ENCODE measurements around the gene RERE. TPM values are rescaled to one million over a fixed set of nuclear protein-coding genes. Genes with fewer than 3 reads are reported as not detected.

The RERE gene
- total RNA-seq, 2 experiments from 2014 or later = 45.8 to 57.1 TPM

GRCh38 chr1:8541961-8542521 lies 275.4 kb downstream of the RERE start:
- H3K9me3 Mint-ChIP-seq = peaks cover 10% of the 10 kb centered on the region
- DNase-seq (no peak), ATAC-seq (no peak)
- no peak for TF ChIP-seq CTCF (IDR thresholded peaks at IDR 0.05)
- ChIA-PET CTCF (no interaction called here), POLR2A (interaction anchor here (1.0 kb wide), 1 partner anchor 17 kb away, joined by 3 read pairs; no protein-coding TSS in a partner anchor)
- H3K27me3 Mint-ChIP-seq = no peaks in the 10 kb centered on the region
- peaks cover 36% of the 10 kb centered on the region for H3K4me1 Mint-ChIP-seq (ENCODE audit: low read depth)
- no peak overlapping the region for H3K4me3 Mint-ChIP-seq
- H3K36me3 Mint-ChIP-seq (ENCODE audit: low read depth) = peaks cover 27% of the 10 kb centered on the region
- H3K27ac Mint-ChIP-seq = no peak overlapping the region
- intact Hi-C loops (cut with micrococcal nuclease) = no loop called here

GRCh38 chr1:8540971-8541370 lies 276.5 kb downstream of the RERE start:
- POLR2A ChIA-PET = no interaction called here
- Mint-ChIP-seq H3K27me3 (no peaks in the 10 kb centered on the region), H3K4me1 (ENCODE audit: low read depth) (peaks cover 36% of the 10 kb centered on the region), H3K27ac (peak overlapping the region; percentile 83), H3K9me3 (peaks cover 10% of the 10 kb centered on the region), H3K36me3 (ENCODE audit: low read depth) (peaks cover 29% of the 10 kb centered on the region), H3K4me3 (no peak overlapping the region)
- no peak for ATAC-seq
- intact Hi-C loops (cut with micrococcal nuclease) = no loop called here
- DNase-seq = no peak
- CTCF ChIA-PET = no interaction called here
- no peak for TF ChIP-seq CTCF (IDR thresholded peaks at IDR 0.05)

- ATAC-seq (peak; percentile 69), DNase-seq (no peak)
- Mint-ChIP-seq H3K27me3 (no peaks in the 10 kb centered on the region), H3K27ac (peak overlapping the region; percentile 83), H3K9me3 (peaks cover 10% of the 10 kb centered on the region), H3K4me3 (no peak overlapping the region), H3K4me1 (ENCODE audit: low read depth) (peaks cover 36% of the 10 kb centered on the region), H3K36me3 (ENCODE audit: low read depth) (peaks cover 29% of the 10 kb centered on the region)
- ChIA-PET CTCF (interaction anchor here (1.6 kb wide), 2 partner anchors 30 to 308 kb away, joined by 3 to 6 read pairs; no protein-coding TSS in a partner anchor), POLR2A (interaction anchor here (1.3 to 1.4 kb wide), 2 partner anchors 15 to 122 kb away, joined by 3 to 4 read pairs; no protein-coding TSS in a partner anchor)
- intact Hi-C loops (cut with micrococcal nuclease) = no loop called here
- TF ChIP-seq CTCF (IDR thresholded peaks at IDR 0.05) = no peak
Observed at GRCh38 chr1:8540261-8540941, 277.0 kb downstream of the RERE start.

- Mint-ChIP-seq H3K27ac (peak overlapping the region; percentile 35), H3K4me1 (ENCODE audit: low read depth) (peaks cover 34% of the 10 kb centered on the region), H3K27me3 (no peaks in the 10 kb centered on the region), H3K36me3 (ENCODE audit: low read depth) (peaks cover 22% of the 10 kb centered on the region), H3K9me3 (peaks cover 6% of the 10 kb centered on the region), H3K4me3 (no peak overlapping the region)
- ChIA-PET POLR2A (interaction anchor here (1.0 to 1.4 kb wide), 3 partner anchors 14 to 122 kb away, joined by 3 to 5 read pairs (median 4); no protein-coding TSS in a partner anchor), CTCF (interaction anchor here (1.6 kb wide), 2 partner anchors 29 to 309 kb away, joined by 3 to 6 read pairs; no protein-coding TSS in a partner anchor)
- DNase-seq (peak; percentile 21), ATAC-seq (peak; percentile 50)
- no peak for TF ChIP-seq CTCF (IDR thresholded peaks at IDR 0.05)
- intact Hi-C loops (cut with micrococcal nuclease) = no loop called here
Observed at GRCh38 chr1:8539683-8540082, 277.8 kb downstream of the RERE start.

- H3K27me3 Mint-ChIP-seq = no peaks in the 10 kb centered on the region
- H3K4me1 Mint-ChIP-seq (ENCODE audit: low read depth) = peaks cover 41% of the 10 kb centered on the region
- intact Hi-C loops (cut with micrococcal nuclease) = no loop called here
- DNase-seq = no peak
- no peak for TF ChIP-seq CTCF (IDR thresholded peaks at IDR 0.05)
- ChIA-PET POLR2A (interaction anchor here (1.0 kb wide), 1 partner anchor 62 kb away, joined by 5 read pairs; no protein-coding TSS in a partner anchor), CTCF (interaction anchor here (0.7 to 1.6 kb wide), 3 partner anchors 12 to 310 kb away, joined by 3 to 6 read pairs (median 4); no protein-coding TSS in a partner anchor)
- H3K36me3 Mint-ChIP-seq (ENCODE audit: low read depth) = peaks cover 13% of the 10 kb centered on the region
- H3K9me3 Mint-ChIP-seq = no peaks in the 10 kb centered on the region
- ATAC-seq = no peak
- H3K27ac Mint-ChIP-seq = no peak overlapping the region
- H3K4me3 Mint-ChIP-seq = no peak overlapping the region
Observed at GRCh38 chr1:8538502-8538901, 278.9 kb downstream of the RERE start.
